Activated CD4-positive, alpha-beta T cell treated with anti-CD3 and anti-CD28 coated beads, Interleukin-2, amount 50 U/mL, for 16 hours (primary cell): Measurements from ENCODE around the gene PLAC1.

ENCODE experiments used
- DNase-seq: peaks from one replicate; pipeline ENCODE4 v3.0.0-alpha.2; 2020

Gene PLAC1

GRCh38 chrX:134658002-134658759, at the start of gene PLAC1:
Gene PLAC1 (minus strand): TSS chrX:134658471. CDS start chrX:134566682, 91,789 bp downstream.
- DNase-seq = no peak

- DNase-seq = no peak
Measured at GRCh38 chrX:134706138-134706537, 47.9 kb upstream of the PLAC1 start.

- DNase-seq = no peak
Measured at GRCh38 chrX:134695999-134696398, 37.7 kb upstream of the PLAC1 start.

GRCh38 chrX:134694333-134695322, 36.4 kb upstream of the PLAC1 start:
- DNase-seq = no peak

DNA sequence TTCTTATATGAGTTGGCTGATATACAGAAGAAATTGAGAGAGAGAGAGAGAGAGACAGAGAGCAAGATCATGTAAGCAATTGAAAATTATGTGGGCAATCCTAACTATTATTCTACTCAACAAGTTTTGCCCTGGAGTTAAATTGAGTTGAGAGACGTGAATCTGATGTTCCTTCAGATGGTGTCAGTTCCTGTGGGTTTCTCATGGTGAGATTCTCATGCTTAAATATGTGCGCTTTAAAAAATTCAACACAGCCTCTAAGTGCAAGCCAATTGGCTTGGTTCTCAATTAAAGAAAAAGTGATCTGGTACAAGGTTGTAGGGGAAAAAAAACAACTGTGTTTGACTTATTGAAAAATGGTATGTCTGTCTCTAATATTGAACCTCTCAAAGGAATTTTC, 35.4 kb upstream of the PLAC1 start:
- DNase-seq = no peak

GRCh38 chrX:134692990-134693389, 34.7 kb upstream of the PLAC1 start:
- DNase-seq = no peak

- DNase-seq = no peak
Measured at GRCh38 chrX:134692233-134692632, 34.0 kb upstream of the PLAC1 start.

DNA sequence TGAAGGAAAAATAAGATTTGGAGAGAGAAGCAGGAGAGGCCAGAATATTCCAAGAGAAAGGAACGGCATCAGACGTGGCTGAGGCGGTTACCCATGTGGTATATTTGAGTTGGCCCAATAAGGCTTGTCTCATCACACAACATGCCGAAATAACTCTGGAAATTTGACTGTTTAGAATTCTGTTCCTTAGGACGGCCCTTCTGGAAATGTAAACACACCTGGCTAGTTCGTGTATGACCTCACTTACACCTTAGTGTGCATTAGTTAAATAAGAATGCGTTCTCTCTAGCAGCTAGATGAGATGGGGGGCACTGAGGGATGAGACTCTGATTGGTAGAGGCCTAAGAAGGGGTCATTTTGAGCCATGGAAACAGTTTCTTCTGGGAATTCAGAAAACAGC, 33.2 kb upstream of the PLAC1 start:
- DNase-seq = no peak

DNA sequence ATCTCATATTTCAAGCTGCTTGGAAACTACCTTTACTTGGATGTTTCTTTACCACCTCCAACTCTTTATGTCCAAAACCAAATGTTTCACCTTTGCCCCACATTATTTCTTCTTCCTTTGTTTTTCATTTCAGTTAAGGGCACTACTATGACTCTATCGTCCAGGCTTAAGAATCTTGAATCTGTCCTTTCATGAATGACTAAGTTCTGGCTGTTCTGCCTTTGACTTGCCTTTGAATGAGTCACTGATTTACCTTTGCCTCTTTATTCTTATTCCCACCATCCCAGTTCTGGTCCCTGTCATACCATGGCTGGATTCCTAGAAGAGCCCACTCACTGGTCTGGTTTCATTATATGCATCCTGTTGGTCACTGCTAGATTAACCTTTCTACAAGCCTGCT, 30.6 kb upstream of the PLAC1 start:
- no peak for DNase-seq

- no peak for DNase-seq
Measured at GRCh38 chrX:134688031-134688823, 30.0 kb upstream of the PLAC1 start.

- no peak for DNase-seq
Measured at GRCh38 chrX:134685668-134686067, 27.4 kb upstream of the PLAC1 start.

GRCh38 chrX:134684956-134685355, 26.7 kb upstream of the PLAC1 start:
- no peak for DNase-seq

- no peak for DNase-seq
Measured at GRCh38 chrX:134683351-134684005, 25.2 kb upstream of the PLAC1 start.

GRCh38 chrX:134682081-134682480, 23.8 kb upstream of the PLAC1 start:
- DNase-seq = no peak

- no peak for DNase-seq
Measured at GRCh38 chrX:134679644-134680043, 21.4 kb upstream of the PLAC1 start.

GRCh38 chrX:134679221-134679620, 20.9 kb upstream of the PLAC1 start:
- no peak for DNase-seq

GRCh38 chrX:134677332-134677731, 19.1 kb upstream of the PLAC1 start:
- no peak for DNase-seq

DNA sequence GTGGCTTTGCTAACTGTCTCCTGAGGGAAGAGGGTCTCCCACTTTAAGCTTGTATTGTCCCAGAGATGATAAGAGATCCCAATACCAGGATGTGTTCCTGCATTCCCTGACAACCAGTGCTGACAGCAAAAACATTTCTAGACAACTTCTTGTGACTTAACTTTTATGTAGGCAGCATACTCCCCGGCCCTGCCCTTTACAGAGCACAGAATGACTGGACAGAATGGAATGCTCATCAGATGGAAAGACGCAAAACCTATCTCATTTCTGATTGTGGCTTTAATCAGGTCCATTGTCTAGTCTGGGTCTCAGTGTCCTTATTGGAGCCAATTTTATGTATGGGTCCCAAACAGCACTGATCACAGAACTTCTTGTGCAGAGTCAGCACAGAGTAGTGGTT, 18.2 kb upstream of the PLAC1 start:
- no peak for DNase-seq

GRCh38 chrX:134673123-134673522, 14.9 kb upstream of the PLAC1 start:
- DNase-seq = no peak

- DNase-seq = no peak
Measured at GRCh38 chrX:134672101-134672500, 13.8 kb upstream of the PLAC1 start.

GRCh38 chrX:134671294-134671693, 13.0 kb upstream of the PLAC1 start:
- peak; percentile 55 for DNase-seq

DNA sequence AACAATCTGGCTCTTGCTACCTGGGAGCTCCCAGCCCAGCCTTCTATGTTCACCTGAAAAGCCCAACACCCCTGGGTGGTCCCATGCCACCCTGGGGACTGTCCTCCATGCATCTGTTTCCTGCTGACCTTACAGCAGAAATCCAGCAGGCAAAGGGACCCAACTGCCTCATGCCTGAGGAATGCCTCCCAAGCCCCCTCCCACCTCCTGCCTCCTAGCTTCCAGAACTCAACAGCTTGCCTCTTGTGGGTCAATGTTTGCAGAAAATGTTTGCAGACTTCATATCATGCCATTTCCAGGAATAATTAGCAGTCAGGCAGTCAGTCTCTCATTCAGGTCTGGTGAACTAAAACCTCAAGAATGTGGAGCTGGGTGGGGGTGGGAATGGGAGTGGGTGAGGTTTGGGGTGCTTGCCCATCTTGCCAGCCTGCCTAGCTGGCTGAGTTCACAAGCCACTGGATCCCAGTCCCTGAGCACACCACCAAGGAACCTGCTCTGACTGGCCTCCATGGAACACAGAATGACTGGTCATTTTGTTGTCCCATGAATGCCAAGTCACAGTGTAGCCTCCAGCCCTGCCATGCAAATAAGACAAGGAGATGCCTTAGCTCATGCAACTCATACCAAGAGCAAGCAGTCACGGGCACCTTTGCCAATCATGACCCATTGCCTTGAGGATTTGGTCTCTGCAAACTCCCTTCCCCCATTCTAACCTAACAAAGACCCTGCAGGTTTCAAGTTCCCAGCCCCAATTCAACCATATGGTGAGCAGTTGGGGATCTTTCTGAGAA, 12.1 kb upstream of the PLAC1 start:
- DNase-seq = peak; percentile 4
